Activated CD8-positive, alpha-beta memory T cell treated with anti-CD3 and anti-CD28 coated beads, Interleukin-2, amount 50 U/mL, for 4 hours (primary cell): ENCODE data around the gene HRK.

ENCODE experiments used
- DNase-seq: peaks from one replicate; pipeline ENCODE4 v3.0.0-alpha.2; 2020

Gene HRK

GRCh38 chr12:116881325-116881876 lies at the start of gene HRK:
Gene HRK (minus strand): TSS chr12:116881441. CDS start chr12:116881307, 134 bp downstream.
- DNase-seq, result no peak

- DNase-seq, result no peak
Observed at GRCh38 chr12:116929885-116930284, 48.6 kb upstream of the HRK start.

- DNase-seq, result no peak
Observed at GRCh38 chr12:116928504-116928903, 47.3 kb upstream of the HRK start.

- DNase-seq, result no peak
Observed at GRCh38 chr12:116927244-116927940, 46.2 kb upstream of the HRK start.

- DNase-seq, result no peak
Observed at GRCh38 chr12:116926283-116927243, 45.3 kb upstream of the HRK start.

- peak; percentile 22 for DNase-seq
Observed at GRCh38 chr12:116924558-116925453, 43.6 kb upstream of the HRK start.

- DNase-seq, result no peak
Observed at GRCh38 chr12:116922194-116922897, 41.1 kb upstream of the HRK start.

- no peak for DNase-seq
Observed at GRCh38 chr12:116920939-116921338, 39.7 kb upstream of the HRK start.

- no peak for DNase-seq
Observed at GRCh38 chr12:116919706-116920485, 38.7 kb upstream of the HRK start.

GRCh38 chr12:116919247-116919661 lies 38.0 kb upstream of the HRK start:
- DNase-seq, result no peak

- DNase-seq, result no peak
Observed at GRCh38 chr12:116918464-116918863, 37.2 kb upstream of the HRK start.

- DNase-seq, result peak; percentile 48
Observed at GRCh38 chr12:116916714-116917114, 35.5 kb upstream of the HRK start.

- no peak for DNase-seq
Observed at GRCh38 chr12:116916122-116916521, 34.9 kb upstream of the HRK start.

GRCh38 chr12:116915326-116915725 lies 34.1 kb upstream of the HRK start:
- DNase-seq, result no peak

- peak; percentile 73 for DNase-seq
Observed at GRCh38 chr12:116910645-116911451, 29.6 kb upstream of the HRK start, which contains the start of gene FBXW8. Gene FBXW8 (plus strand): TSS chr12:116910950. CDS start chr12:116911038, 88 bp downstream.

- DNase-seq, result no peak
Observed at GRCh38 chr12:116910280-116910644, 29.0 kb upstream of the HRK start.

GRCh38 chr12:116906285-116906684 lies 25.0 kb upstream of the HRK start:
- no peak for DNase-seq

GRCh38 chr12:116903818-116904217 lies 22.6 kb upstream of the HRK start:
- DNase-seq, result no peak

GRCh38 chr12:116901612-116902011 lies 20.4 kb upstream of the HRK start:
- no peak for DNase-seq

GRCh38 chr12:116898669-116899068 lies 17.4 kb upstream of the HRK start:
- DNase-seq, result no peak
